GM12878 (cell line): Measurements from ENCODE around the gene DHRS4. TPM values are rescaled to one million over a fixed set of nuclear protein-coding genes. Genes with fewer than 3 reads are reported as not detected.
A peak's percentile ranks its signal among the peaks of the same experiment; 100 is the strongest.

ENCODE experiments used
- ATAC-seq: fragments of 200-7000 bp; cut with Tn5 transposase; 3 replicates; pipeline ENCODE4 v1.9.1; 2020; ENCODE audit warnings: mild to moderate bottlenecking, moderate library complexity
- BruUV-seq: library from RNA; stranded (reverse); fragments of 400-500 nt; replicated peaks from 2 replicates; lab custom pipeline; 2021; lab: Mats Ljungman, UMichigan
- CTCF ChIA-PET: fragments of 300-600 bp; sonication (Branson Sonifier 250); formaldehyde crosslinking; extraction: SDS; loops from one replicate; lab custom pipeline; 2021; ENCODE audit warnings: inconsistent platforms; lab: Yijun Ruan, JAX
- POLR2A ChIA-PET: fragments of 350-600 bp; formaldehyde crosslinking; extraction: SDS; loops from one replicate; lab custom pipeline; 2021; ENCODE audit warnings: inconsistent platforms; lab: Charles Lee
- RAD21 ChIA-PET: fragments of 300-600 bp; sonication (Branson Sonifier 250); formaldehyde crosslinking; loops from one replicate; lab custom pipeline; 2023; ENCODE audit warnings: antibody characterized with exemption; ENCODE audit not compliant: unreplicated experiment; lab: Charles Lee
- SMC1A ChIA-PET: fragments of 300-600 bp; sonication (Branson Sonifier 250); formaldehyde crosslinking; loops from one replicate; lab custom pipeline; 2023; ENCODE audit not compliant: unreplicated experiment, uncharacterized antibody; lab: Charles Lee
- DNase-seq: peaks from one replicate; pipeline ENCODE4 v3.0.0-alpha.2; 2011; ENCODE audit warnings: low read depth, low spot score
- FAIRE-seq: peaks from 3 replicates; lab custom pipeline; 2011; peaks lifted over from hg19 to GRCh38; lab: Jason Lieb, UNC
- H2AFZ ChIP-seq: 2 replicates; pipeline ENCODE4 v1.6.0; 2011; ENCODE audit warnings: low read depth, low read length, control low read depth; ENCODE audit not compliant: control insufficient read depth
- H3K27ac ChIP-seq: 2 replicates; pipeline ENCODE4 v1.5.1; 2011; ENCODE audit warnings: control low read depth; ENCODE audit not compliant: control insufficient read depth, insufficient read depth
- H3K27me3 ChIP-seq, 2 experiments: replicated peaks in 1 of 2; 2 replicates each; pipeline versions ENCODE4 v1.6.0 to v1.6.1; 2011; ENCODE audit warnings: low read length in 1 of 2; ENCODE audit not compliant: control insufficient read depth in 2 of 2, insufficient read depth in 2 of 2
- H3K36me3 ChIP-seq, 2 experiments: 2 replicates each; pipeline ENCODE4 v1.5.1; 2011; ENCODE audit warnings: low read length in 1 of 2; ENCODE audit not compliant: control insufficient read depth in 2 of 2, insufficient read depth in 2 of 2
- H3K4me1 ChIP-seq: 2 replicates; pipeline ENCODE4 v1.6.1; 2011; ENCODE audit warnings: mild to moderate bottlenecking, low read length, moderate library complexity, mixed read lengths; ENCODE audit not compliant: control insufficient read depth, insufficient read depth
- H3K4me2 ChIP-seq: 2 replicates; pipeline ENCODE4 v1.6.0; 2011; ENCODE audit warnings: control low read depth; ENCODE audit not compliant: control insufficient read depth, insufficient read depth
- H3K4me3 ChIP-seq: fragments of 200-600 bp; sonication (generic); 2 replicates; pipeline ENCODE4 v1.5.1; 2016
- H3K79me2 ChIP-seq: 2 replicates; pipeline ENCODE4 v1.6.0; 2011; ENCODE audit warnings: low read length; ENCODE audit not compliant: control insufficient read depth, insufficient read depth
- H3K9ac ChIP-seq: 2 replicates; pipeline ENCODE4 v1.8.0; 2011; ENCODE audit warnings: low read length, control low read depth, mixed read lengths; ENCODE audit not compliant: control insufficient read depth, insufficient read depth
- H3K9me3 ChIP-seq: replicated peaks from 3 replicates; pipeline ENCODE4 v1.5.1; 2011; ENCODE audit warnings: mild to moderate bottlenecking, low read length; ENCODE audit not compliant: control insufficient read depth, insufficient read depth
- H4K20me1 ChIP-seq: 2 replicates; pipeline ENCODE4 v1.6.0; 2011; ENCODE audit not compliant: control insufficient read depth, insufficient read depth
- ASH2L ChIP-seq: fragments of 300-600, 200-600 bp; sonication (generic); IDR thresholded peaks from 2 replicates; pipeline ENCODE4 v1.6.1; 2017; ENCODE audit warnings: low read depth, mild to moderate bottlenecking, borderline replicate concordance
- FOXK2 ChIP-seq: fragments of 450-650 bp; IDR thresholded peaks from 2 replicates; pipeline ENCODE4 v1.6.1; 2017; ENCODE audit warnings: mild to moderate bottlenecking, moderate library complexity
- IKZF1 ChIP-seq: fragments of 450-650 bp; conservative IDR thresholded peaks from 2 replicates; pipeline ENCODE4 v1.6.1; 2017; ENCODE audit warnings: antibody characterized with exemption, mild to moderate bottlenecking
- NFIC ChIP-seq: IDR thresholded peaks from 2 replicates; pipeline ENCODE4 v1.6.1; 2012; ENCODE audit warnings: low read depth, mild to moderate bottlenecking, inconsistent platforms, low read length, moderate library complexity
- RUNX3 ChIP-seq: IDR thresholded peaks from 2 replicates; pipeline ENCODE4 v1.6.1; 2012; ENCODE audit warnings: low read length, inconsistent platforms
- STAT1 ChIP-seq: fragments of 450-650 bp; conservative IDR thresholded peaks from 2 replicates; pipeline ENCODE4 v1.6.1; 2014; ENCODE audit warnings: antibody characterized with exemption, mild to moderate bottlenecking
- SUPT20H ChIP-seq: IDR thresholded peaks from 2 replicates; pipeline ENCODE4 v1.6.1; 2011; ENCODE audit warnings: low read depth, mild to moderate bottlenecking, low read length, moderate library complexity, borderline replicate concordance; ENCODE audit not compliant: control insufficient read depth
- TBL1XR1 ChIP-seq: IDR thresholded peaks from 2 replicates; pipeline ENCODE4 v1.6.1; 2012; ENCODE audit warnings: low read depth, low read length, improper control_type of control experiment
- WGBS: methylation state at CpG from one replicate; pipeline ENCODE4 v1.1.6; 2016; ENCODE audit warnings: low lambda C conversion rate; ENCODE audit not compliant: insufficient replicate concordance, insufficient coverage; ENCODE audit errors: missing lambda C conversion rate; 5-methylcytosine and 5-hydroxymethylcytosine counted together
- in situ Hi-C: fragments of 300-500 bp; cut with MboI; formaldehyde crosslinking; loops from 9 replicates; pipeline ENCODE4 v1.14.3; 2018; ENCODE audit warnings: mixed read lengths
- intact Hi-C: fragments of 100-400 bp; cut with micrococcal nuclease; formaldehyde crosslinking; loops from one replicate; pipeline ENCODE4 v1.14.2; 2022; ENCODE audit not compliant: unreplicated experiment
- polyA plus RNA-seq, 11 experiments: library from polyadenylated mRNA; depleted of rRNA in 4 of 11; unstranded in 6 of 11; stranded (reverse) in 5 of 11; fragments of >200 nt; fragmentation: Nextera tagmentation in 4 of 11; fragmentation: Illumina TruSeq in 1 of 11; extraction: Ambion mirVana in 4 of 11; extraction: Trizol in 1 of 11; gene quantifications; 1 replicate in 1 of 11; 2 replicates in 10 of 11; pipeline versions ENCODE4 v1.2.1 to v1.2.3, GENCODE V29; 2011 to 2016; ENCODE audit warnings: inconsistent platforms in 2 of 11, missing spikeins in 2 of 11, low read depth in 1 of 11
- total RNA-seq, 4 experiments: library from RNA; depleted of rRNA in 3 of 4; stranded (reverse); fragments of >200 nt in 3 of 4; fragmentation: Illumina TruSeq in 1 of 4; extraction: Trizol in 1 of 4; gene quantifications; 2 replicates each; pipeline versions ENCODE4 v1.2.1 to v1.2.3, GENCODE V29; 2013 to 2021

DHRS4 gene
- total and polyA plus RNA-seq, 10 of the 15 experiments (the other 5 are each of a cell fraction or from before 2014, with no cell fraction given), result 2.4 to 38.1 (median 22.2) TPM

DNA sequence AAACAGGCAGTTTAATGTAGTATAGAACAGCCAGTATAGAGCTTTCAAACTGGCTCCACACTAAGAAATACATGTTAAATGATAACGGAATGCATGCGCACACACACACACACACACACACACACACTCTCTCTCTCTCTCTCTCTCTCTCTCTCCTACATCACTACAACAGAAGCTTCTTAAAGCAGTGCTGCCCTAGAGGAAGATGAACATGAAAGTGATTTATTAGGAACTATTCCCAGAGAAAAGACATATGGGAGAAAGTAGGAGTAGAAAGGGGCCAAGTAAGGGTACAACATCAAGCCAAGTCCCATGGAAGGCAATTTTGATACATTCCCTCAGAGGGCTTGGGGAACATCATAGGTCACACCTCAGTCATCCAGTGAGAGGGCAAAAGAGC, 16.4 kb upstream of the DHRS4 start:
- DNase-seq, result no peak
- 0 out of 2 replicates have a peak, but pooled peaks have one; percentile 8 for TF ChIP-seq FOXK2
- no peak for TF ChIP-seq STAT1
- Histone ChIP-seq H3K9me3 (no peaks in the 10 kb centered on the region; the same call in 2 of the 3 replicates), H3K36me3 (no peaks in the 10 kb centered on the region), H3K79me2 (no peaks in the 10 kb centered on the region), H3K27ac (no peak overlapping the region), H2AFZ (no peak overlapping the region), H3K4me3 (no peak overlapping the region), H3K4me2 (no peak overlapping the region), H3K9ac (no peak overlapping the region), H3K4me1 (no peaks in the 10 kb centered on the region), H4K20me1 (no peaks in the 10 kb centered on the region), H3K27me3 (no peaks in the 10 kb centered on the region)
- intact Hi-C loops (no loop called here), in situ Hi-C loops (no loop called here)
- ChIA-PET CTCF (interaction anchor here (0.7 to 2.1 kb wide), 5 partner anchors 15 to 458 kb away, joined by 3 to 8 read pairs (median 3); no protein-coding TSS in a partner anchor), SMC1A (no interaction called here), RAD21 (no interaction called here), POLR2A (interaction anchor here (0.6 kb wide), 1 partner anchor 26 kb away, joined by 3 read pairs; no protein-coding TSS in a partner anchor)
- ATAC-seq, result no peak
- WGBS, result 92% methylated on average over 2 of the region's 2 CpGs
- no peak for FAIRE-seq
- no TSS peak for BruUV-seq

DNA sequence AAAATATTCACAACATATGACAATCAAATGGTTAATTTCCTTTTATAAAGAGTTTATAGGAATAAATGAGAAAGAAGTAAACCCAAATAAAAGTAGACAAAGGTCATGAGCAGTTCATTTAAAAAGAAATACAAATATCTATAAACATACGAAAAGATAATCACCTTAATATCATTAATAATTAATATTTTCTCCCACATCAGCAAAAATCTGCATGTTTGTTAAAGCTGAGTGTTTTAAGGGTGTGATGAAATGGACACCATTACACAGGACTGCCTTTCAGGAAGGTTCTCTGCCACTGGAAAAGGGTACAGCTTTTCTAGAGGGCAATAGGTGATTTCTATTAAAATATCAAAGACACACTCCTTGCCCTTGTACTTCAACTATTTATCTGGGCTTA, 14.7 kb upstream of the DHRS4 start:
- ATAC-seq (no peak), FAIRE-seq (no peak), DNase-seq (no peak)
- intact Hi-C loops (no loop called here), in situ Hi-C loops (no loop called here)
- CTCF ChIA-PET, result interaction anchor here (0.9 kb wide), 1 partner anchor 8 kb away, joined by 3 read pairs; no protein-coding TSS in a partner anchor
- Histone ChIP-seq H3K9ac (no peak overlapping the region), H3K4me1 (no peaks in the 10 kb centered on the region), H2AFZ (no peak overlapping the region), H3K4me2 (no peak overlapping the region), H3K4me3 (no peak overlapping the region), H3K27ac (no peak overlapping the region), H3K79me2 (no peaks in the 10 kb centered on the region), H3K27me3 (no peaks in the 10 kb centered on the region), H4K20me1 (no peaks in the 10 kb centered on the region), H3K9me3 (no peaks in the 10 kb centered on the region; the same call in 2 of the 3 replicates), H3K36me3 (no peaks in the 10 kb centered on the region)
- SMC1A ChIA-PET, result no interaction called here
- POLR2A ChIA-PET, result no interaction called here
- 92% methylated on average over 1 of the region's 1 CpG for WGBS
- TF ChIP-seq NFIC (no peak), RUNX3 (no peak), TBL1XR1 (no peak), ASH2L (no peak), IKZF1 (no peak), SUPT20H (no peak)
- BruUV-seq, result no TSS peak
- RAD21 ChIA-PET, result no interaction called here
